ENCODE measurements around the gene ATP8B2.
"Not testable (repeated sequence)": the region's sequence is repeated elsewhere in the genome, so short reads cannot be mapped to it uniquely, and the experiment has no call there.

DNA sequence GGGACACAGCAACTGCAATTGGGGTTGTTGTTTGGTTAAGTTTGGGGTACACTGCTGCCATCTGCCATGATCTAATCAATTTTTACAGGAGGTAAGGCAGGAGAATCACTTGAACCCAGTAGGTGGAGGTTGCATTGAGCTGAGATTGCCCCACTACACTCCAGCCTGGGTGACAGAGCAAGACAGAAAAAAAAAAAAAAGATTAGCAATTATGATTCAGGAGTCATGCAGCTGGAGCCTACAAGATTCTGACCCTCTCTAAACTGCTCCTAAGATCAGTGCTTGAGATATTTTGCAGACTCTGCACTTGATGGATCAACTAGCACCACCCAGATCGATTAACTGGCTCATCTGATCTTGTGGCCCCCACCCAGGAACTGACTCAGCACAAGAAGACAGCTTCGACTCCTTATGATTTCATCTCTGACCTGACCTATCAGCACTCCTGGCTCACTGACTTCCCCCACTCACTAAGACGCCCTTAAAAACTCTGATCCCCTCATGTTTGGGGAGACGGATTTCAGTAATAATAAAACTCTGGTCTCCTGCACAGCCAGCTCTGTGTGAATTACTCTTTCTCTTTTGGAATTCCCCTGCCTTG is 17.6 kb upstream of the ATP8B2 start:
- TF ChIP-seq, protein P1, sequence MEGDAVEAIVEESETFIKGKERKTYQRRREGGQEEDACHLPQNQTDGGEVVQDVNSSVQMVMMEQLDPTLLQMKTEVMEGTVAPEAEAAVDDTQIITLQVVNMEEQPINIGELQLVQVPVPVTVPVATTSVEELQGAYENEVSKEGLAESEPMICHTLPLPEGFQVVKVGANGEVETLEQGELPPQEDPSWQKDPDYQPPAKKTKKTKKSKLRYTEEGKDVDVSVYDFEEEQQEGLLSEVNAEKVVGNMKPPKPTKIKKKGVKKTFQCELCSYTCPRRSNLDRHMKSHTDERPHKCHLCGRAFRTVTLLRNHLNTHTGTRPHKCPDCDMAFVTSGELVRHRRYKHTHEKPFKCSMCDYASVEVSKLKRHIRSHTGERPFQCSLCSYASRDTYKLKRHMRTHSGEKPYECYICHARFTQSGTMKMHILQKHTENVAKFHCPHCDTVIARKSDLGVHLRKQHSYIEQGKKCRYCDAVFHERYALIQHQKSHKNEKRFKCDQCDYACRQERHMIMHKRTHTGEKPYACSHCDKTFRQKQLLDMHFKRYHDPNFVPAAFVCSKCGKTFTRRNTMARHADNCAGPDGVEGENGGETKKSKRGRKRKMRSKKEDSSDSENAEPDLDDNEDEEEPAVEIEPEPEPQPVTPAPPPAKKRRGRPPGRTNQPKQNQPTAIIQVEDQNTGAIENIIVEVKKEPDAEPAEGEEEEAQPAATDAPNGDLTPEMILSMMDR (IDR thresholded peaks at IDR 0.05), result not testable (repeated sequence)
- TF ChIP-seq POLR2A (IDR thresholded peaks at IDR 0.05), result not testable (repeated sequence)

All from thyroid gland (tissue), 4 donors.